Chondrocyte (in vitro differentiated cells): ENCODE measurements around the gene UBE2H. TPM values are rescaled to one million over a fixed set of nuclear protein-coding genes. Genes with fewer than 3 reads are reported as not detected.

Source experiments
- DNase-seq: peaks from one replicate; pipeline ENCODE4 v3.0.0; 2021; ENCODE audit warnings: mixed read lengths, low spot score
- H3K27ac Mint-ChIP-seq: one replicate; pipeline ENCODE4 v1.8.0; 2021; ENCODE audit warnings: mild to moderate bottlenecking, moderate library complexity, mixed read lengths; ENCODE audit not compliant: unreplicated experiment
- H3K27me3 Mint-ChIP-seq: 2 replicates; pipeline ENCODE4 v1.8.0; 2021; ENCODE audit warnings: low read depth, mixed read lengths
- H3K36me3 Mint-ChIP-seq: 2 replicates; pipeline ENCODE4 v1.8.0; 2021; ENCODE audit warnings: low read depth, mixed read lengths
- H3K4me1 Mint-ChIP-seq: 2 replicates; pipeline ENCODE4 v1.8.0; 2021; ENCODE audit warnings: low read depth, mild to moderate bottlenecking, mixed read lengths
- H3K4me3 Mint-ChIP-seq: one replicate; pipeline ENCODE4 v1.8.0; 2021; ENCODE audit warnings: mild to moderate bottlenecking, moderate library complexity, mixed read lengths; ENCODE audit not compliant: unreplicated experiment
- H3K9me3 Mint-ChIP-seq: 2 replicates; pipeline ENCODE4 v1.8.0; 2021; ENCODE audit warnings: low read depth, mixed read lengths
- CTCF ChIP-seq: fragments of 200-600 bp; sonication (generic); IDR thresholded peaks from 2 replicates; pipeline ENCODE4 v1.5.0; 2021; ENCODE audit warnings: antibody characterized with exemption, mild to moderate bottlenecking, moderate library complexity
- total RNA-seq: library from RNA; stranded (reverse); gene quantifications from 3 replicates; pipeline ENCODE4 v1.2.1, GENCODE V29; 2021

The UBE2H gene
- total RNA-seq, 1 donor from 2014 or later, result 167 TPM

- Mint-ChIP-seq H3K4me3 (no peak overlapping the region), H3K27ac (no peak overlapping the region), H3K36me3 (peaks cover 5% of the 10 kb centered on the region), H3K4me1 (peaks cover 21% of the 10 kb centered on the region), H3K27me3 (no peaks in the 10 kb centered on the region), H3K9me3 (no peaks in the 10 kb centered on the region)
- DNase-seq, result no peak
- TF ChIP-seq CTCF, result no peak
These were observed 2.4 kb downstream of the UBE2H start for GRCh38 chr7:129950191-129950932.

- no peaks in the 10 kb centered on the region for H3K27me3 Mint-ChIP-seq
- peaks cover 29% of the 10 kb centered on the region for H3K4me1 Mint-ChIP-seq
- no peak for TF ChIP-seq CTCF
- no peak overlapping the region for H3K4me3 Mint-ChIP-seq
- no peak for DNase-seq
- H3K36me3 Mint-ChIP-seq, result peaks cover 8% of the 10 kb centered on the region
- H3K9me3 Mint-ChIP-seq, result no peaks in the 10 kb centered on the region
- no peak overlapping the region for H3K27ac Mint-ChIP-seq
These were observed 3.2 kb downstream of the UBE2H start for GRCh38 chr7:129949292-129950133.

GRCh38 chr7:129948877-129949291 lies 3.9 kb downstream of the UBE2H start:
- Mint-ChIP-seq H3K9me3 (no peaks in the 10 kb centered on the region), H3K36me3 (peaks cover 8% of the 10 kb centered on the region), H3K27ac (no peak overlapping the region), H3K27me3 (no peaks in the 10 kb centered on the region), H3K4me3 (no peak overlapping the region), H3K4me1 (peaks cover 32% of the 10 kb centered on the region)
- peak; percentile 75 for DNase-seq
- no peak for TF ChIP-seq CTCF

- no peak for DNase-seq
- Mint-ChIP-seq H3K27ac (no peak overlapping the region), H3K4me3 (no peak overlapping the region)
These were observed 4.4 kb downstream of the UBE2H start for GRCh38 chr7:129948338-129948737.

More at GRCh38 chr7:129948338-129948737, 4.4 kb downstream of the UBE2H start:
- Mint-ChIP-seq H3K27me3 (no peaks in the 10 kb centered on the region), H3K4me1 (peaks cover 32% of the 10 kb centered on the region), H3K36me3 (peaks cover 9% of the 10 kb centered on the region), H3K9me3 (no peaks in the 10 kb centered on the region)
- TF ChIP-seq CTCF, result no peak
